Coronary artery (tissue), 2 donors: Measurements from ENCODE around the gene HTRA3.

ENCODE experiments used
- DNase-seq: peaks from one replicate; pipeline ENCODE4 v3.0.0-alpha.2; 2017; ENCODE audit warnings: low spot score
- H3K27ac ChIP-seq, 2 donors: fragments of 200-600 bp; sonication (generic); one replicate each; pipeline ENCODE4 v1.5.1; 2016 to 2019
- H3K4me3 ChIP-seq: fragments of 200-600 bp; sonication (generic); 2 replicates; pipeline ENCODE4 v1.5.1; 2016; ENCODE audit warnings: mild to moderate bottlenecking, moderate library complexity
- TF ChIP-seq, protein P1 (sequence below): fragments of 200-600 bp; sonication (generic); IDR thresholded peaks from one replicate; pipeline ENCODE4 v1.5.1; 2019; ENCODE audit warnings: antibody characterized with exemption

HTRA3 gene

DNA sequence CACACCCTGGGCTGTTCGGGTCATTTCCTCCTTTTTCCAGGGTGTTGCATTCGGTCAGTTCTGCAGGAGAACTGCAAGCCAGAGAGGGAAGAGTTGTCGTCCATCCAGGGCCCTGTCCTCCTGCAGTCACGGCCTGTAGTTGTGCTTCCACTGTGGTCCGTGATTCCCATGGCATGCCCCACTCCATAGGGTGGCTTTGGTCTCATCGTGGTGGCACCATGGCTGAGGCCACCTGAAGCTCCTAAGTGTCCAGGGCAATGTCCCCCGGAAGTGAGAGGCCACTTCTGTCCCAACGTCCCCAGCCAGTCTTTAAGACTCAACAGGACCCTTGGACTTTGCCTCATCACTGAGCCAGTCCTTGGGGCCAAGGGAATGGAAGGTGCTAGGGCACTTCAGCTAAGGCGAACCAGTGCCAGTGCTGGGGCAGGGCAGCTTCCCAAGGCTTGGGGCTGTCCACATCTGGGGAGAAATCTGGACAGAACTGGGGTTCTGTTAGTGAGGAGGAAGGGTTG is 83.7 kb downstream of the HTRA3 start:
- TF ChIP-seq, protein P1, sequence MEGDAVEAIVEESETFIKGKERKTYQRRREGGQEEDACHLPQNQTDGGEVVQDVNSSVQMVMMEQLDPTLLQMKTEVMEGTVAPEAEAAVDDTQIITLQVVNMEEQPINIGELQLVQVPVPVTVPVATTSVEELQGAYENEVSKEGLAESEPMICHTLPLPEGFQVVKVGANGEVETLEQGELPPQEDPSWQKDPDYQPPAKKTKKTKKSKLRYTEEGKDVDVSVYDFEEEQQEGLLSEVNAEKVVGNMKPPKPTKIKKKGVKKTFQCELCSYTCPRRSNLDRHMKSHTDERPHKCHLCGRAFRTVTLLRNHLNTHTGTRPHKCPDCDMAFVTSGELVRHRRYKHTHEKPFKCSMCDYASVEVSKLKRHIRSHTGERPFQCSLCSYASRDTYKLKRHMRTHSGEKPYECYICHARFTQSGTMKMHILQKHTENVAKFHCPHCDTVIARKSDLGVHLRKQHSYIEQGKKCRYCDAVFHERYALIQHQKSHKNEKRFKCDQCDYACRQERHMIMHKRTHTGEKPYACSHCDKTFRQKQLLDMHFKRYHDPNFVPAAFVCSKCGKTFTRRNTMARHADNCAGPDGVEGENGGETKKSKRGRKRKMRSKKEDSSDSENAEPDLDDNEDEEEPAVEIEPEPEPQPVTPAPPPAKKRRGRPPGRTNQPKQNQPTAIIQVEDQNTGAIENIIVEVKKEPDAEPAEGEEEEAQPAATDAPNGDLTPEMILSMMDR = no peak
- H3K4me3 ChIP-seq = no peak overlapping the region
- no peak for DNase-seq
- no peak overlapping the region for H3K27ac ChIP-seq

DNA sequence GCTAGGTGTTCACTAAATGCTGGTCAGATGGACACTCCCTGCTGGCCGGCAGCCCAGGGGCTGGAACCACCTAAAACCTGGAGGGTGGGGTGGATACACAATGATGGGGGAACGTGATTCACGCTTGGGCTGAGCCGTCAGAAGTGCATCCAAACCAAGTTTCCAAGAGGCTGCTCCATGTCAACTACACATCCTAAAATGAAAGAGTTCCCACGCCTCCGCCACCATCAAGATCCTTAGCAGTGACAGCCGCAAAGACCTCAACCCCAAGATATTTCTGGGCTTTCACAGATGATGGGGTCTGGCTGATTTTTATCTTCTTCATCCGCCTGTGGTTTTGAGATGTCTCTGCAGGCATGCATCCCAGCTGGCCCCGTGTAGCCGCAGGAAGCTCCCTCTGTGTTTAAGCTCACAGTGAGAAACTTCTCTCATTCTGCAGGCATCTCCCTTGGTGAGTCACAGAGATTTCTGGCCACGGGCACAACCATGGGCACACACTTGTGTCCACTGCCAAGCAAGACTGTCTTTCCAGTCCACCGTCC is 84.4 kb downstream of the HTRA3 start:
- Histone ChIP-seq H3K27ac (no peak overlapping the region), H3K4me3 (no peak overlapping the region)
- DNase-seq = no peak
- TF ChIP-seq, protein P1 = no peak

DNA sequence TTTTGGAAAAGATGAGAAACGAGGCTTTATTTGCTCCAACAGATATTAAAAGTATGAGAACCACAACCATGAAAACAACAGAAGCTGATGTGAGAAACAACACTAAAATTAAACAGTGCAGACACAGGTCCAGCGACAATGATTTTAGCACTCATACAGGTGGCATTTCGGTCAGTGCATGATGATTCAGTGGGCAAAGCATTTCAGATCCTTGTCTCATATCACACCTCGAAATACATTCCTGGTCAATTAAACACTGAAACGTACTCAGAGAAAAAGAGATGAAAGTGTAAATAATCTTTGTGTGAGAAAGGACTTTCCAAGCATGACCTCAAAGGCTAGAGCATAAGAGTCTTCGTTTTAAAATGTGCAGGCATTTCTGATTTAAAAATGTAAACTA is 85.8 kb downstream of the HTRA3 start:
- Histone ChIP-seq H3K27ac (no peak overlapping the region), H3K4me3 (no peak overlapping the region)
- no peak for DNase-seq
- TF ChIP-seq, protein P1 = no peak

DNA sequence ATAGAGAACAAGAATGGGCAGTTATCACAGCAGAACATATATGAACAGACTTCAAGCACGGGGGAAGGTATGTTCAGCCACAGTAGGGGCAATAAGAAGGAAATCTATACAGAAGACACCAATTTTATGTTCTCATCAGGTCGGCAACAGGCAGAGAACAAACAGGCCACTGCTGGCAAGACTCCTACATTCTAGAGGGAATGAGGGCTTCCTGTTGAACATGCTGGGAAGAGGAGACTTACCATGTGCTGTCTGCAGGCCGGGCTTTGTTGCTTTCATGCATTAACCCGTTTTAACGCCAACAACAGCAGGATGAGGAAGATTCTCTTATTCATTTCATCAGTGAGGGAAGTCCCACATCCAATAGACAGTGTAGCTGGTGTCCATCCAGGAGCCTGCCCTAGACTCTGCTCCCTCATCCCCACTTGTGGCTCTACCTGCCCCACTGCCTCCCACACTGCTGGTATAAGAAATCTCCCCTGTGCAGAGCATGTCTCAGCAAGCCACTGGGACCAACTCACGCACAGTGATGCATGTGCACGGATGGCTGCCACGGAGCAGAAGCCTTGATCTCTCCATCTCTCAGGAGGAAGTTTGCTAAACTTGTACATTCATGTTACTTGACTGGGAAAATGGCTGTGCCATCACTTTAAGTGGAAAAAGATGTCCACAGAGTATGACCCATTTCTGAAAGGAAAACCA is 86.5 kb downstream of the HTRA3 start:
- TF ChIP-seq, protein P1 = no peak
- DNase-seq = no peak
- H3K4me3 ChIP-seq = no peak overlapping the region
- H3K27ac ChIP-seq = no peak overlapping the region
